Stomach (tissue), 4 donors: ENCODE measurements around the gene NARS2.

Source experiments
- CTCF ChIP-seq, 7 experiments: fragments of 450-650 bp in 4 of 7; fragments of 200-600 bp in 3 of 7; sonication (generic) in 3 of 7; IDR thresholded peaks; one replicate each; pipeline ENCODE4 v1.5.1; 2016 to 2019; ENCODE audit warnings: antibody characterized with exemption in 7 of 7, control low read depth in 2 of 7, mild to moderate bottlenecking in 1 of 7
- POLR2A ChIP-seq, 4 donors: fragments of 450-650 bp; IDR thresholded peaks; one replicate each; pipeline ENCODE4 v1.6.1; 2016; ENCODE audit warnings: antibody characterized with exemption in 4 of 4, control low read depth in 2 of 4, mild to moderate bottlenecking in 1 of 4, moderate library complexity in 1 of 4
- POLR2AphosphoS5 ChIP-seq, 3 donors: sonication (generic); formaldehyde crosslinking; IDR thresholded peaks; one replicate each; pipeline ENCODE4 v1.6.1; 2016; ENCODE audit warnings: antibody characterized with exemption in 3 of 3

- TF ChIP-seq POLR2A (IDR thresholded peaks at IDR 0.05), result no peak
- no peak for TF ChIP-seq POLR2AphosphoS5 (IDR thresholded peaks at IDR 0.05)
- no peak for TF ChIP-seq CTCF (IDR thresholded peaks at IDR 0.05)
Measured at GRCh38 chr11:78570031-78570430, 4.6 kb downstream of the NARS2 start.
